Urinary bladder (tissue), 4 donors: Measurements from ENCODE around the gene TMEM161A. TPM values are rescaled to one million over a fixed set of nuclear protein-coding genes. Genes with fewer than 3 reads are reported as not detected.
A peak's percentile ranks its signal among the peaks of the same experiment; 100 is the strongest.
"Not testable (repeated sequence)": the region's sequence is repeated elsewhere in the genome, so short reads cannot be mapped to it uniquely, and the experiment has no call there.

Experiments used
- DNase-seq: peaks from one replicate; pipeline ENCODE4 v3.0.0-alpha.2; 2015; ENCODE audit errors: extremely low spot score
- H3K27ac ChIP-seq: one replicate; pipeline ENCODE4 v1.5.1; 2013; ENCODE audit warnings: low read depth, mild to moderate bottlenecking, moderate library complexity
- H3K36me3 ChIP-seq: one replicate; pipeline ENCODE4 v1.6.1; 2013; ENCODE audit warnings: mild to moderate bottlenecking, moderate library complexity; ENCODE audit not compliant: insufficient read depth
- H3K4me1 ChIP-seq: one replicate; pipeline ENCODE4 v1.6.1; 2013; ENCODE audit warnings: mild to moderate bottlenecking, moderate library complexity; ENCODE audit not compliant: insufficient read depth
- H3K4me3 ChIP-seq: one replicate; pipeline ENCODE4 v1.5.1; 2013; ENCODE audit warnings: low read depth, low read length
- WGBS: extraction: QIAGEN DNeasy Blood & Tissue Kit; methylation state at CpG from one replicate; pipeline ENCODE4 v1.1.7; 2013; 5-methylcytosine and 5-hydroxymethylcytosine counted together
- polyA plus RNA-seq: library from polyadenylated mRNA; stranded (reverse); fragments of 200-250 nt; gene quantifications from one replicate; pipeline ENCODE4 v1.2.3, GENCODE V29; 2013
- total RNA-seq: library from RNA; depleted of rRNA; stranded (reverse); fragments of >200 nt; gene quantifications from one replicate; pipeline ENCODE4 v1.2.3, GENCODE V29; 2014
- donor health status: healthy with polysubstance abuse.
- donor health status: healthy.

The TMEM161A gene
- total RNA-seq (8.8 TPM), polyA plus RNA-seq (30.7 TPM)

DNA sequence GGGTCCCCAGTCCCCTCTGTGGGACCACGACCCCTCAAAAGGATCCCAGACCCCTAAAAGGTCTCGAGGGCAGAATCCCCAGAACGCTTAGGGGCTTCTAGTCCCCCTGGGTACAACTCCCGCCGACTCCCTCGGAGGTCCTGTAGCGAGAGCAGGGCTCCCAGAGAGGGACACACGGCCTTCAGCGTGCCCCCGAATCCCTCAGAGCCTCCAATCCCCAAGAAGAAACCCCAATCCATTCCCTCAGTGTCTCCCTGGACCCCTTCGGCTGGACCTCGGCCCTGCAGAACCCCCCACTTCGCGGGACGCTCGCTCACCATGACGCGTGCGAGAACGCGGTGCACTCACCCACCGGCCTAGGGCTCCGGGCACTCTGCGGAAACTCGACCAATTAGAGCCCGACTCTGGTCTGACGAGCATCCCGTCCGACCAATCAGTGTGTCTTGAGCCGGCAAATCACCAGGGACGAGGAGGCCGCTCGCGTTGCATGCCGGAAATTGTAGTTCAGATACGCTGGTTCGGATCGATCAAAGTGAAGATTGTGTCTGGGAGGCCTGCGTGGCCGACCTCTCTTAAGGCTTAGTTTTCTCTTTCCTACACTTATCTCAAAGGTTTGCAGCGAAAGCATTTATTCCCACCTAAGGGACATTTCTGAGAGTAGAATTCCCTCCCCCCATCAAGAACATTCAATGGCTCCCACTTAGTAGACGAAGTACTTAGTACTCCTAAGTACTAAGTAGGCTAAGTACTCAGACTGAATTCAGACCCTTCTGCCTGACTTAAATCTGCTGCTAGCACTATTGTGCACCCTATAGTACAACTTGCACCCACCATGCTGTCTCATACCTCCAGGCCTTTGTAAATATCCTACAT lies at the start of gene TMEM161A:
Gene TMEM161A (minus strand): TSS at position 370 of the 873 bp plus-strand sequence. CDS start 50 bp downstream, at position 320.
- DNase-seq = peak; percentile 96
- no peaks in the 10 kb centered on the region for H3K4me1 ChIP-seq
- H3K36me3 ChIP-seq = no peaks in the 10 kb centered on the region
- H3K4me3 ChIP-seq = peak within 1 kb of the TSS; percentile 56
- no peak within 1 kb of the TSS for H3K27ac ChIP-seq
- 3% methylated on average over 42 of the region's 42 CpGs for WGBS

- Histone ChIP-seq H3K27ac (no peak overlapping the region), H3K36me3 (no peaks in the 10 kb centered on the region), H3K4me3 (no peak overlapping the region), H3K4me1 (no peaks in the 10 kb centered on the region)
- 90% methylated on average over 14 of the region's 14 CpGs for WGBS
- DNase-seq = no peak
These were observed 48.5 kb upstream of the TMEM161A start for GRCh38 chr19:19186742-19187141.

DNA sequence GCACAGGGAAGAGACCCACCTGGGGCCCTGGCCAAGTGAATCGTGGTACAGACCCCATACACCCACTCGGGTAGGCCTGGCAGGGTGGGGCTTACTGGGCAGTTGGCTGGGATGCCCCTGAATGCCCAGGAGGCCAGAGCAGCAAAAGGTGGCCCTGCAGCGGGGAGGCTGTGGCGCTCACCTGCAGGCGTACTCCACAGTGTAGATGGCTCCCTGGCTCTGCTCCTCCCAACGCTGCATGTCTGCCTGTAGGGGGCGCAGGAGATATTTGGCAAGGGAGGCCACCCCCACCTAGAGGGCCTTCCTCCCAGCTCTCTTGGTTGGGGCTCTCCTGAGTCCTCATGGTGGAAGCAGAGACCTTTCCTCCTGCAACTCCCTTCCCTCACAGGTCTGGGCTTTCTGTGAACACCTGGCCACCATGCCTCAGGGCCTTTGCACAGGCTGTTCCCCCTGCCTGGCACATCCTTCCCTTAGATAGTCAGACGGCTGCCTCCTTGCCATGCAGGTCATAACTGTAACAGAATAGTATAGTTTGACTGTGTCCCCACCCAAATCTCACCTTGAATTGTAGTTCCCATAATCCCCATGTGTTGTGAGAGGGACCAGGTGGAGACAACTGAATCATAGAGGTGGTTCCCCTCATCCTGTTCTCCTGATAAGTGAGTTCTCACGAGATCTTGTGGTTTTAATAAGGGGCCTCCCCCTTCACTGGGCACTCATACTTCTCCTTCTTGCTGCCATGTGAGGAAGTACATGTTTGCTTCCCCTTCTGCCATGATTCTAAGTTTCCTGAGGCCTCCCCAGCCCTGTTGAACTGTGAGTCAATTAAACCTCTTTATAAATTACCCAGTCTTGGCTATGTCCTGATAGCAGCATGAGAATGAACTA lies 47.8 kb upstream of the TMEM161A start:
- 64% methylated on average over 9 of the region's 9 CpGs for WGBS
- DNase-seq = no peak
- no peak overlapping the region for H3K27ac ChIP-seq
- no peaks in the 10 kb centered on the region for H3K4me1 ChIP-seq
- no peak overlapping the region for H3K4me3 ChIP-seq
- H3K36me3 ChIP-seq = no peaks in the 10 kb centered on the region

GRCh38 chr19:19181488-19181998 lies 43.3 kb upstream of the TMEM161A start:
- DNase-seq = no peak
- Histone ChIP-seq H3K4me1 (no peaks in the 10 kb centered on the region), H3K4me3 (no peak overlapping the region), H3K36me3 (no peaks in the 10 kb centered on the region), H3K27ac (no peak overlapping the region)
- 94% methylated on average over 9 of the region's 9 CpGs for WGBS

DNA sequence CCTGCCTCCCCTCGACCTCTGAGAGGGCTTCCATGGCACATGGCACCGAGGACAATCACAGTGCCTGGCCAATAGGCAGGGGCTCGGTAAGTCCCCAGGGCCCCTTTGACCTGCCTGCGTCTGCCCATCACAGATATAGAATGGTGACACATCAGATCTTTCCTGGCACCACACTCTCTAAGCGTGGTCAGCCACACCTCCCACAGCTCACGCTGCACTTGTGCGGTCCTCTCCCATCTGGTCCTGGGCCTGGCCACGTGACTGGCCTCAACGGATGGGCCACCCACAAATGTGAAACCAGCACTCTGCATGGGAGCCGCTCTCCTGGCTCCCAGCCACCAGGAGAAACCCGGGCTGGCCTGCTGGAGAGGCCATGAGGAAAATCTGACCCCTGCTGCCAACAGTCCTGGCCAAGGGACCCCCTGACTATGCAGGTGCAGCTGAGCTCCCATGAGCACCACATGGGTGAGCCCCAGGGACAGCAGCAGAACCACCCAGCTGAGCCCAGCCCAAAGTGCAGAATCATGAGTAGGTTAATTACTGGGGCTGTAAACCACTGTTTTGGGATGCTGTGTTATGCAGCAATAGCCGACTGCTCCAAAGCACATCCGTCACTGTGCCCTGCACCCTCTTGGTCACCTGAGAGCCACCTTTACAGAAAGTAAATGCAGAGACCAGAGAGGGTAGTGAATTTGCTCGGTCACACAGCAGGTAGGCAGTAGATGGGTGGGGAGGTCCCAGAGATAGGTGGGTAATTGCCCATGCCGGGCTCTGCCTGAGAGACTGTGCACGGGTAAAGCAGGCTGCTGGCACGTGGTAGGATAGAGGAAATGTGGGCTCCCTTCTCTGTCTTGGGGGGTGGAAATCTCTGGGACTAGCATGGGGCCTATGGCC lies 41.5 kb upstream of the TMEM161A start:
- DNase-seq = no peak
- H3K36me3 ChIP-seq = no peaks in the 10 kb centered on the region
- 85% methylated on average over 17 of the region's 17 CpGs for WGBS
- no peak overlapping the region for H3K4me3 ChIP-seq
- H3K27ac ChIP-seq = no peak overlapping the region
- H3K4me1 ChIP-seq = no peaks in the 10 kb centered on the region

DNA sequence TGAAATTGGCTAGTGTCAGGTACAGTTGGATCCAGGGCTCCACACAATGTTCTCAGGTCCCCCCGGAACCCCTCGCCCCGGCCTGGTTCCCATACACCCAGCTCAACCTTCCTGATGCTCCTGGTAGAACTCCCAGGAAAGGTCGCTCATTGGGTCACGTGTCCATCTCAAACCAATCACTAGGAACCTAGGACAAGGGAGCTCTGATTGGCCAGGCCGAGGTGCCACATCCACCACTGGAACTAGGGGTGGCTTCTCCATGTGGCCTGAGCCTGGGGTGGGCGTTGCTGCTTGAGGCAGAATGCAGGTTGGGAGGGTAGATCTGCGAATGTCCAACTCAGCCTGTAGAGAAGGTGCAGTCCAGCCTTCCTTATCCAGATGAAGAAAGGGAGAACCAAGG lies 38.7 kb upstream of the TMEM161A start:
- Histone ChIP-seq H3K4me1 (no peaks in the 10 kb centered on the region), H3K4me3 (no peak overlapping the region), H3K27ac (no peak overlapping the region), H3K36me3 (no peaks in the 10 kb centered on the region)
- 86% methylated on average over 8 of the region's 8 CpGs for WGBS
- DNase-seq = no peak

DNA sequence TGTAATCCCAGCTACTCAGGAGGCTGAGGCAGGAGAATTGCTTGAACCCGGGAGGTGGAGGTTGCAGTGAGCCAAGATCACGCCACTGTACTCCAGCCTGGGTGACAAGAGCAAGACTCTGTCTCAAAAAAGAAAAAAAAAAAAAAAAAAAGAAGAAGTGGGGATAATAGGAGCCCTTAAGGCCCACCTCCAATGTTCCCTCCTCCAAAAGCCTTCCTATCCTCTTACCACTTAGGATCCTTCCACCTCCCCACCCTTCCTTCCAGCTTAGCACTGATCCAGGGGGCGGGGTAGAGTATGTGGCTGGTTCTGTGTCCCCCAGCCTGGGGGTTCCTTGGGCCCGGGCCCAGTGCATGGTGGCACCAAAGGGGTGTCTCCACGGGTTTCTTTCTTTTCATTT lies 35.0 kb upstream of the TMEM161A start:
- not testable (repeated sequence) for H3K4me1 ChIP-seq, H3K27ac ChIP-seq, H3K36me3 ChIP-seq, DNase-seq, H3K4me3 ChIP-seq
- WGBS = 90% methylated on average over 5 of the region's 5 CpGs

GRCh38 chr19:19171821-19172532 lies 33.7 kb upstream of the TMEM161A start:
- H3K27ac ChIP-seq = no peak overlapping the region
- 39% methylated on average over 8 of the region's 8 CpGs for WGBS
- H3K4me1 ChIP-seq = no peaks in the 10 kb centered on the region
- H3K36me3 ChIP-seq = no peaks in the 10 kb centered on the region
- DNase-seq = no peak
- no peak overlapping the region for H3K4me3 ChIP-seq

- no peak overlapping the region for H3K4me3 ChIP-seq
- H3K36me3 ChIP-seq = no peaks in the 10 kb centered on the region
- WGBS = 67% methylated on average over 6 of the region's 6 CpGs
- no peak overlapping the region for H3K27ac ChIP-seq
- no peak for DNase-seq
- no peaks in the 10 kb centered on the region for H3K4me1 ChIP-seq
These were observed 32.8 kb upstream of the TMEM161A start for GRCh38 chr19:19170873-19171672.

GRCh38 chr19:19170053-19170872 lies 32.0 kb upstream of the TMEM161A start, which contains the start of gene MEF2B:
Gene MEF2B, minus strand, starts transcription at chr19:19170263. Its CDS starts 19,528 bp downstream, at chr19:19150735.
- H3K4me1 ChIP-seq = no peaks in the 10 kb centered on the region
- no peaks in the 10 kb centered on the region for H3K36me3 ChIP-seq
- 9% methylated on average over 56 of the region's 56 CpGs for WGBS
- H3K4me3 ChIP-seq = peak within 1 kb of the TSS; percentile 14
- H3K27ac ChIP-seq = no peak within 1 kb of the TSS
- no peak for DNase-seq
